Left ventricle myocardium inferior (tissue), 1 donor: ENCODE results near the gene PDZD11. TPM values are rescaled to one million over a fixed set of nuclear protein-coding genes. Genes with fewer than 3 reads are reported as not detected.
A peak's percentile ranks its signal among the peaks of the same experiment; 100 is the strongest.

ENCODE experiments used
- DNase-seq: peaks from one replicate; pipeline ENCODE4 v3.0.0-alpha.2; 2020
- H3K27ac ChIP-seq: fragments of 200-600 bp; replicated peaks from 2 replicates; pipeline ENCODE4 v1.8.0; 2021
- H3K27me3 ChIP-seq: fragments of 200-600 bp; 2 replicates; pipeline ENCODE4 v1.8.0; 2021; ENCODE audit warnings: low read depth
- H3K36me3 ChIP-seq: fragments of 200-600 bp; 2 replicates; pipeline ENCODE4 v1.8.0; 2021
- H3K4me1 ChIP-seq: fragments of 200-600 bp; 2 replicates; pipeline ENCODE4 v1.8.0; 2021
- H3K4me3 ChIP-seq: fragments of 200-600 bp; 2 replicates; pipeline ENCODE4 v1.8.0; 2021; ENCODE audit warnings: mild to moderate bottlenecking, moderate library complexity
- H3K9me3 ChIP-seq: fragments of 200-600 bp; replicated peaks from 2 replicates; pipeline ENCODE4 v1.8.0; 2021
- intact Hi-C: fragments of 100-400 bp; cut with micrococcal nuclease; formaldehyde crosslinking; loops from one replicate; pipeline ENCODE4 v1.11.0; 2022
- long read RNA-seq: library from polyadenylated mRNA; unstranded; transcript quantifications from one replicate; pipeline ENCODE4 v2.0.0, GENCODE V29; 2021
- total RNA-seq: library from RNA; stranded (reverse); fragmentation: NEBNext Ultra II Directional; extraction: Animal tissue kit (Norgen Biotek cat#: 25700); gene quantifications from one replicate; pipeline ENCODE4 v1.2.1, GENCODE V29; 2021
- TF ChIP-seq, protein P1 (sequence below): fragments of 200-600 bp; IDR thresholded peaks from 2 replicates; pipeline ENCODE4 v1.8.0; 2021; ENCODE audit warnings: antibody characterized with exemption, mild to moderate bottlenecking, borderline replicate concordance
- donor health status: DM: no; HTN: yes; CAD: no; lungs with severe emphysema.

Gene PDZD11, protein sequence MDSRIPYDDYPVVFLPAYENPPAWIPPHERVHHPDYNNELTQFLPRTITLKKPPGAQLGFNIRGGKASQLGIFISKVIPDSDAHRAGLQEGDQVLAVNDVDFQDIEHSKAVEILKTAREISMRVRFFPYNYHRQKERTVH
- total RNA-seq, result 36.5 TPM
- long read RNA-seq, transcript PDZD11-201 (7 exons, 1,043 nt), result major isoform, 19 of 23 reads
- long read RNA-seq, partial matches to known transcripts, result 0 of 23 reads
- long read RNA-seq, other reads (novel, unspliced or antisense), result 2 of 23 reads

DNA sequence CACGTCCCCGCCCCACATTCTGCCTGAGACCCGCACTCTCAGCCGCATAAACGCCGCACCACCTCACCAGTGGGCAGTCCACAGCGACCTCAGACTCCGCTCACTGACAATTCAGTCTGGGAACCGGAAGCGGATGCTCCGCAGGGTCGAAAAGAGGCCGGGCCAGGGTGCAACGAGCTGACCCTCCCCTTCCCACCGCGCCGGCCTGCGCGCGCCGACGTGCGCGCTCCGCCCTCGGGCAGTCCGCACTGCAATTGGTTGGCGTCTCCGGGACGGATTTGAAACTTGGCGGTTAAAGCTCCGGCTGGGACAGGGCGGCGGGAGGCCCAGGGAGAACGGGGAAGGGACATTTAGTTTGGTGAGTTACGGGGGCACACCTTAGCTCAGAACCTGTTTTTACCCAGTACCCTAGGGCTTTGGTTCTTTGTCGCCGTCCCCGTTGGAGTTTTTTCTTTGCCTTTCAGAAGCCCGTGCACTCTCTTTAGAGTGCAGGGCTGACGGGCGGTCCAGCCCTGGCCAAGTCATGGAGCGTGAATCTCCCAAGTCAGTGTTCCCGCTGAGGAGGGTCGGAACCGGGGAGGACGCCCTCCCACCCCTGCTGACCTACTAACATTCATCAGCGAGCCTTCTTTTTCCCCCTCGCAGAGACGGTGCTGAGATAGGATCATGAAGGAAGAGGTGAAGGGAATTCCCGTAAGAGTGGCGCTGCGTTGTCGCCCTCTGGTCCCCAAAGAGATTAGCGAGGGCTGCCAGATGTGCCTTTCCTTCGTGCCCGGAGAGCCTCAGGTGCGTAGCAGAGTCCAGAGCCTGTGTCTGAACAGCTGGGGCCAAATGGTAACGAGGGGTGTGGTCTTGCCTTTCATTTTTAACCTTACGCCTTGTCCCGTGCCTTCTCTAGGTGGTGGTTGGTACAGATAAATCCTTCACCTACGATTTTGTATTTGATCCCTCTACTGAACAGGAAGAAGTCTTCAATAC, at the start of gene PDZD11, which contains the start of gene KIF4A:
Gene PDZD11, minus strand, starts transcription at position 135 of the 978 bp plus-strand sequence. CDS start 586 bp downstream, outside the sequence.
Gene KIF4A, plus strand, starts transcription at position 312 of the 978 bp plus-strand sequence. Its CDS starts 355 bp downstream, at position 667.
- no peaks in the 10 kb centered on the region for H3K27me3 ChIP-seq
- H3K36me3 ChIP-seq, result peaks cover 4% of the 10 kb centered on the region
- H3K4me3 ChIP-seq, result peak within 1 kb of the TSS; percentile 72
- peaks cover 11% of the 10 kb centered on the region for H3K4me1 ChIP-seq
- DNase-seq, result peak; percentile 79
- no peaks in the 10 kb centered on the region for H3K9me3 ChIP-seq
- intact Hi-C loops, result no loop called here
- peak within 1 kb of the TSS; percentile 77 for H3K27ac ChIP-seq
- TF ChIP-seq, protein P1, sequence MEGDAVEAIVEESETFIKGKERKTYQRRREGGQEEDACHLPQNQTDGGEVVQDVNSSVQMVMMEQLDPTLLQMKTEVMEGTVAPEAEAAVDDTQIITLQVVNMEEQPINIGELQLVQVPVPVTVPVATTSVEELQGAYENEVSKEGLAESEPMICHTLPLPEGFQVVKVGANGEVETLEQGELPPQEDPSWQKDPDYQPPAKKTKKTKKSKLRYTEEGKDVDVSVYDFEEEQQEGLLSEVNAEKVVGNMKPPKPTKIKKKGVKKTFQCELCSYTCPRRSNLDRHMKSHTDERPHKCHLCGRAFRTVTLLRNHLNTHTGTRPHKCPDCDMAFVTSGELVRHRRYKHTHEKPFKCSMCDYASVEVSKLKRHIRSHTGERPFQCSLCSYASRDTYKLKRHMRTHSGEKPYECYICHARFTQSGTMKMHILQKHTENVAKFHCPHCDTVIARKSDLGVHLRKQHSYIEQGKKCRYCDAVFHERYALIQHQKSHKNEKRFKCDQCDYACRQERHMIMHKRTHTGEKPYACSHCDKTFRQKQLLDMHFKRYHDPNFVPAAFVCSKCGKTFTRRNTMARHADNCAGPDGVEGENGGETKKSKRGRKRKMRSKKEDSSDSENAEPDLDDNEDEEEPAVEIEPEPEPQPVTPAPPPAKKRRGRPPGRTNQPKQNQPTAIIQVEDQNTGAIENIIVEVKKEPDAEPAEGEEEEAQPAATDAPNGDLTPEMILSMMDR, result no peak

- H3K4me3 ChIP-seq, result no peak overlapping the region
- H3K4me1 ChIP-seq, result no peaks in the 10 kb centered on the region
- H3K27me3 ChIP-seq, result no peaks in the 10 kb centered on the region
- TF ChIP-seq, protein P1, result no peak
- no peak overlapping the region for H3K27ac ChIP-seq
- no peak for DNase-seq
- no peaks in the 10 kb centered on the region for H3K9me3 ChIP-seq
- H3K36me3 ChIP-seq, result no peaks in the 10 kb centered on the region
- intact Hi-C loops, result no loop called here
These were observed 48.6 kb upstream of the PDZD11 start for GRCh38 chrX:70338290-70338689.

GRCh38 chrX:70336767-70337166, 47.0 kb upstream of the PDZD11 start:
- Histone ChIP-seq H3K27ac (no peak overlapping the region), H3K4me3 (no peak overlapping the region), H3K36me3 (no peaks in the 10 kb centered on the region), H3K4me1 (no peaks in the 10 kb centered on the region), H3K9me3 (no peaks in the 10 kb centered on the region), H3K27me3 (no peaks in the 10 kb centered on the region)
- intact Hi-C loops, result no loop called here
- no peak for DNase-seq
- TF ChIP-seq, protein P1, result no peak

- H3K4me1 ChIP-seq, result no peaks in the 10 kb centered on the region
- intact Hi-C loops, result no loop called here
These were observed 42.9 kb upstream of the PDZD11 start for GRCh38 chrX:70332600-70332999.

DNA sequence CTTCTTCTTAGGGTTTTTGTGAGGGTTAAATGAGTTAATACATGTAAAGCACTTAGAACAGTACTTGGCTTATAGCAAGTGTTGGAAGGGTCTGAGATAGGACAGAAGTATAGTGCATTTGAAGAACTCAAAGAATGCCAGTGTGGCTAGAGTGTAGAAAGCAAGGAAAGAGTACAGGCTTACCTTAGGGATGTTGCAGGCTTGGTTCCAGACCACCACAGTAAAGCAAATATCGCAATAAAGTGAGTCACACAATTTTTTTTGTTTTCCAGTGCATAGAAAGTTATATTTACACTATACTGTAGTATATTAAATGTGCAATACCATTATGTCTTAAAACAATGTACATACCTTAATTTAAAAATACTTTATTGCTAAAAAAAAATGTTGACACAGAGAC, 41.4 kb upstream of the PDZD11 start:
- Histone ChIP-seq H3K4me1 (no peaks in the 10 kb centered on the region), H3K4me3 (no peak overlapping the region), H3K36me3 (no peaks in the 10 kb centered on the region), H3K27me3 (no peaks in the 10 kb centered on the region), H3K27ac (no peak overlapping the region), H3K9me3 (no peaks in the 10 kb centered on the region)
- no peak for DNase-seq
- TF ChIP-seq, protein P1, result no peak
- intact Hi-C loops, result no loop called here

More at GRCh38 chrX:70332600-70332999, 42.9 kb upstream of the PDZD11 start:
- Histone ChIP-seq H3K9me3 (no peaks in the 10 kb centered on the region), H3K4me3 (no peak overlapping the region), H3K27ac (no peak overlapping the region), H3K27me3 (no peaks in the 10 kb centered on the region), H3K36me3 (no peaks in the 10 kb centered on the region)
- TF ChIP-seq, protein P1, result no peak
- DNase-seq, result no peak
